SJSA1 (cell line): ENCODE results near the gene KCNQ1. TPM values are rescaled to one million over a fixed set of nuclear protein-coding genes. Genes with fewer than 3 reads are reported as not detected.

Source experiments
- DNase-seq, 2 experiments: peaks; one replicate each; pipeline ENCODE4 v3.0.0-alpha.2; 2015 to 2020; ENCODE audit warnings: low spot score in 2 of 2, low read depth in 1 of 2
- H3K27ac ChIP-seq: fragments of 250-450 bp; sonication (Bioruptor Pico); 2 replicates; pipeline ENCODE4 v1.5.1; 2020; ENCODE audit warnings: mild to moderate bottlenecking, moderate library complexity
- H3K27me3 ChIP-seq: fragments of 250-450 bp; sonication (Bioruptor Pico); replicated peaks from 2 replicates; pipeline ENCODE4 v1.5.1; 2020; ENCODE audit warnings: mild to moderate bottlenecking, moderate library complexity
- H3K36me3 ChIP-seq: fragments of 250-450 bp; sonication (Bioruptor Pico); 2 replicates; pipeline ENCODE4 v1.5.1; 2020; ENCODE audit warnings: mild to moderate bottlenecking
- H3K4me1 ChIP-seq: fragments of 250-450 bp; sonication (Bioruptor Pico); replicated peaks from 2 replicates; pipeline ENCODE4 v1.6.1; 2021; ENCODE audit warnings: mild to moderate bottlenecking
- H3K4me3 ChIP-seq: fragments of 250-450 bp; sonication (Bioruptor Pico); 2 replicates; pipeline ENCODE4 v1.5.1; 2020; ENCODE audit warnings: mild to moderate bottlenecking
- H3K9me3 ChIP-seq: fragments of 250-450 bp; sonication (Bioruptor Pico); replicated peaks from 2 replicates; pipeline ENCODE4 v1.5.1; 2020; ENCODE audit warnings: mild to moderate bottlenecking
- total RNA-seq: library from RNA; depleted of rRNA; stranded (reverse); fragments of >200 nt; shearing (Covaris generic); gene quantifications from 2 replicates; pipeline ENCODE4 v1.2.3, GENCODE V29; 2014

The KCNQ1 gene
- total RNA-seq, 1 experiment from 2014 or later = not detected

- Histone ChIP-seq H3K27me3 (no peaks in the 10 kb centered on the region), H3K4me1 (peaks cover 17% of the 10 kb centered on the region), H3K4me3 (no peak overlapping the region), H3K36me3 (peaks cover 3% of the 10 kb centered on the region; the same call in 1 of the 2 replicates), H3K27ac (no peak overlapping the region), H3K9me3 (peaks cover 6% of the 10 kb centered on the region)
- no peak for DNase-seq
These were observed 258.1 kb downstream of the KCNQ1 start for GRCh38 chr11:2702771-2703362.

- peaks cover 3% of the 10 kb centered on the region; the same call in 1 of the 2 replicates for H3K36me3 ChIP-seq
- no peak overlapping the region for H3K27ac ChIP-seq
- peaks cover 11% of the 10 kb centered on the region for H3K4me1 ChIP-seq
- H3K27me3 ChIP-seq = no peaks in the 10 kb centered on the region
- DNase-seq = no peak
- H3K9me3 ChIP-seq = peaks cover 6% of the 10 kb centered on the region
- no peak overlapping the region for H3K4me3 ChIP-seq
These were observed 258.7 kb downstream of the KCNQ1 start for GRCh38 chr11:2703363-2704141.

- no peak overlapping the region for H3K4me3 ChIP-seq
- H3K27me3 ChIP-seq = no peaks in the 10 kb centered on the region
- H3K36me3 ChIP-seq = peaks cover 3% of the 10 kb centered on the region; the same call in 1 of the 2 replicates
- H3K4me1 ChIP-seq = peaks cover 11% of the 10 kb centered on the region
- H3K9me3 ChIP-seq = peaks cover 6% of the 10 kb centered on the region
- DNase-seq = no peak
- H3K27ac ChIP-seq = no peak overlapping the region
These were observed 259.5 kb downstream of the KCNQ1 start for GRCh38 chr11:2704356-2704755.

GRCh38 chr11:2704896-2705606, 260.2 kb downstream of the KCNQ1 start:
- peaks cover 6% of the 10 kb centered on the region for H3K9me3 ChIP-seq
- H3K27ac ChIP-seq = no peak overlapping the region
- H3K4me3 ChIP-seq = no peak overlapping the region
- H3K27me3 ChIP-seq = peaks cover 7% of the 10 kb centered on the region
- DNase-seq = no peak
- H3K4me1 ChIP-seq = peaks cover 11% of the 10 kb centered on the region
- H3K36me3 ChIP-seq = no peaks in the 10 kb centered on the region

GRCh38 chr11:2706321-2706720, 261.5 kb downstream of the KCNQ1 start:
- Histone ChIP-seq H3K27ac (no peak overlapping the region), H3K36me3 (no peaks in the 10 kb centered on the region), H3K4me3 (no peak overlapping the region), H3K4me1 (no peaks in the 10 kb centered on the region), H3K27me3 (peaks cover 15% of the 10 kb centered on the region), H3K9me3 (peaks cover 6% of the 10 kb centered on the region)
- no peak for DNase-seq

GRCh38 chr11:2707736-2708135, 262.9 kb downstream of the KCNQ1 start:
- no peak for DNase-seq
- Histone ChIP-seq H3K27ac (no peak overlapping the region), H3K36me3 (no peaks in the 10 kb centered on the region), H3K4me1 (no peaks in the 10 kb centered on the region), H3K4me3 (no peak overlapping the region), H3K27me3 (peaks cover 17% of the 10 kb centered on the region), H3K9me3 (peaks cover 6% of the 10 kb centered on the region)

GRCh38 chr11:2708151-2708581, 263.4 kb downstream of the KCNQ1 start:
- H3K4me1 ChIP-seq = no peaks in the 10 kb centered on the region
- no peak overlapping the region for H3K4me3 ChIP-seq
- DNase-seq = no peak
- H3K9me3 ChIP-seq = peaks cover 6% of the 10 kb centered on the region
- no peaks in the 10 kb centered on the region for H3K36me3 ChIP-seq
- H3K27ac ChIP-seq = no peak overlapping the region
- H3K27me3 ChIP-seq = peaks cover 18% of the 10 kb centered on the region

GRCh38 chr11:2708757-2709281, 264.0 kb downstream of the KCNQ1 start:
- Histone ChIP-seq H3K4me3 (no peak overlapping the region), H3K27ac (no peak overlapping the region), H3K4me1 (no peaks in the 10 kb centered on the region), H3K36me3 (no peaks in the 10 kb centered on the region), H3K9me3 (peaks cover 6% of the 10 kb centered on the region), H3K27me3 (peaks cover 18% of the 10 kb centered on the region)
- no peak for DNase-seq

- peaks cover 6% of the 10 kb centered on the region for H3K9me3 ChIP-seq
- peaks cover 18% of the 10 kb centered on the region for H3K27me3 ChIP-seq
- no peak for DNase-seq
- H3K27ac ChIP-seq = no peak overlapping the region
- no peak overlapping the region for H3K4me3 ChIP-seq
- no peaks in the 10 kb centered on the region for H3K36me3 ChIP-seq
- H3K4me1 ChIP-seq = no peaks in the 10 kb centered on the region
These were observed 264.6 kb downstream of the KCNQ1 start for GRCh38 chr11:2709429-2709828.

- Histone ChIP-seq H3K4me1 (no peaks in the 10 kb centered on the region), H3K27ac (no peak overlapping the region), H3K36me3 (no peaks in the 10 kb centered on the region), H3K9me3 (peaks cover 5% of the 10 kb centered on the region), H3K27me3 (peaks cover 18% of the 10 kb centered on the region), H3K4me3 (no peak overlapping the region)
- no peak for DNase-seq
These were observed 266.4 kb downstream of the KCNQ1 start for GRCh38 chr11:2711161-2711560.

GRCh38 chr11:2713094-2713493, 268.3 kb downstream of the KCNQ1 start:
- peaks cover 2% of the 10 kb centered on the region; the same call in 1 of the 2 replicates for H3K9me3 ChIP-seq
- no peak overlapping the region for H3K27ac ChIP-seq
- H3K36me3 ChIP-seq = no peaks in the 10 kb centered on the region
- no peak for DNase-seq
- peaks cover 26% of the 10 kb centered on the region for H3K27me3 ChIP-seq
- no peaks in the 10 kb centered on the region for H3K4me1 ChIP-seq
- H3K4me3 ChIP-seq = no peak overlapping the region

- no peak for DNase-seq
- no peaks in the 10 kb centered on the region for H3K36me3 ChIP-seq
- H3K4me1 ChIP-seq = no peaks in the 10 kb centered on the region
- no peak overlapping the region for H3K27ac ChIP-seq
- H3K9me3 ChIP-seq = peaks cover 2% of the 10 kb centered on the region; the same call in 1 of the 2 replicates
- peaks cover 27% of the 10 kb centered on the region for H3K27me3 ChIP-seq
- H3K4me3 ChIP-seq = no peak overlapping the region
These were observed 269.1 kb downstream of the KCNQ1 start for GRCh38 chr11:2713661-2714462.

- no peak for DNase-seq
- Histone ChIP-seq H3K4me3 (no peak overlapping the region), H3K27ac (no peak overlapping the region), H3K27me3 (peaks cover 27% of the 10 kb centered on the region), H3K36me3 (no peaks in the 10 kb centered on the region), H3K9me3 (peaks cover 2% of the 10 kb centered on the region; the same call in 1 of the 2 replicates), H3K4me1 (no peaks in the 10 kb centered on the region)
These were observed 269.6 kb downstream of the KCNQ1 start for GRCh38 chr11:2714463-2714800.
